Activated T-helper 17 cell treated with anti-CD3 and anti-CD28 coated beads, Interleukin-2, amount 50 U/mL, for 72 hours (primary cell): ENCODE measurements around the gene OLIG1. TPM values are rescaled to one million over a fixed set of nuclear protein-coding genes. Genes with fewer than 3 reads are reported as not detected.
A peak's percentile ranks its signal among the peaks of the same experiment; 100 is the strongest.

ENCODE experiments used
- ATAC-seq: fragments of 150-1000 bp; cut with Tn5 transposase; replicated peaks from 2 replicates; pipeline ENCODE4 v1.10.0; 2021; ENCODE audit warnings: mild to moderate bottlenecking, moderate library complexity
- H3K27ac Mint-ChIP-seq: one replicate; pipeline ENCODE4 v1.8.0; 2022; ENCODE audit warnings: mixed read lengths
- H3K27me3 Mint-ChIP-seq: one replicate; pipeline ENCODE4 v1.8.0; 2022; ENCODE audit warnings: mixed read lengths
- H3K36me3 Mint-ChIP-seq: one replicate; pipeline ENCODE4 v1.8.0; 2022; ENCODE audit warnings: low read depth, mild to moderate bottlenecking, mixed read lengths
- H3K4me1 Mint-ChIP-seq: one replicate; pipeline ENCODE4 v1.8.0; 2022; ENCODE audit warnings: mixed read lengths
- H3K4me3 Mint-ChIP-seq: one replicate; pipeline ENCODE4 v1.8.0; 2022; ENCODE audit warnings: mild to moderate bottlenecking, mixed read lengths
- H3K9me3 Mint-ChIP-seq: one replicate; pipeline ENCODE4 v1.8.0; 2022; ENCODE audit warnings: mixed read lengths
- total RNA-seq, 2 donors: library from RNA; stranded (reverse); gene quantifications; one replicate each; pipeline ENCODE4 v1.2.3, GENCODE V29; 2022

Gene OLIG1
- total RNA-seq, 2 donors from 2014 or later = not detected

DNA sequence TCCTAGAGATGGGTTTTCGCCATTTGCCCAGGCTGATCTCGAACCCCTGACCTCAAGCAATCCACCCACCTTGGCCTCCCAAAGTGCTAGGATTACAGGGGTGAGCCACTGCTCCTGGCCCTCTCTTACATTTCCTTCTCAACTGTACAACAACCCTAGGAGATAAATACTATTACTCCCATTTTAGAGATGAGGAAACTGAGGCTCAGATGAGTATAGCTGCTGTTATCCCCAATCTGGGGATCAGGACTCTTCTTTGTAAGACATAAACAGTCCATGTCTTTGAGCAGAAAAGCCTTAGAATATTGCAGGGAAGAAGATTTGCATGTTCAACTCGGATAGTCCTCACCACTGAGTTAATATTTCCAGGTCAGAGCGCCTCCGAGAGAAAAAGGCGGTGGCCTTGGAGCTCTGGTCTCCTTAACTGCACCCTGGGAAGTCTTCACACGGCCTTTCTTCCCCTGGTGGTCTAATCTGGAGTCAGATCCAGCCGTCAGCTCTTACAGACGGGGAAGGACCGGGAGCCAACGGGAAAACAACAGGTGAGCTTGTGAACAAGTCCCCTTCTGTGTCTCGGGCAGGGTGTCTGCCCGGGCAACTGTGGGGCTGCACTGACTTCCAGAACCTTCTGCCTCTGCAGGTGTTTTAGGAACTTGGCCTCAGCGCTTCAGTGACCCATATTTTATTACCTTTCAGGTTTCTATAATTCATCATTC, 5.9 kb upstream of the OLIG1 start:
- no peaks in the 10 kb centered on the region for H3K36me3 Mint-ChIP-seq
- H3K9me3 Mint-ChIP-seq = no peaks in the 10 kb centered on the region
- H3K4me3 Mint-ChIP-seq = no peak overlapping the region
- ATAC-seq = no peak
- H3K27ac Mint-ChIP-seq = no peak overlapping the region
- peaks cover 47% of the 10 kb centered on the region for H3K27me3 Mint-ChIP-seq
- no peaks in the 10 kb centered on the region for H3K4me1 Mint-ChIP-seq

DNA sequence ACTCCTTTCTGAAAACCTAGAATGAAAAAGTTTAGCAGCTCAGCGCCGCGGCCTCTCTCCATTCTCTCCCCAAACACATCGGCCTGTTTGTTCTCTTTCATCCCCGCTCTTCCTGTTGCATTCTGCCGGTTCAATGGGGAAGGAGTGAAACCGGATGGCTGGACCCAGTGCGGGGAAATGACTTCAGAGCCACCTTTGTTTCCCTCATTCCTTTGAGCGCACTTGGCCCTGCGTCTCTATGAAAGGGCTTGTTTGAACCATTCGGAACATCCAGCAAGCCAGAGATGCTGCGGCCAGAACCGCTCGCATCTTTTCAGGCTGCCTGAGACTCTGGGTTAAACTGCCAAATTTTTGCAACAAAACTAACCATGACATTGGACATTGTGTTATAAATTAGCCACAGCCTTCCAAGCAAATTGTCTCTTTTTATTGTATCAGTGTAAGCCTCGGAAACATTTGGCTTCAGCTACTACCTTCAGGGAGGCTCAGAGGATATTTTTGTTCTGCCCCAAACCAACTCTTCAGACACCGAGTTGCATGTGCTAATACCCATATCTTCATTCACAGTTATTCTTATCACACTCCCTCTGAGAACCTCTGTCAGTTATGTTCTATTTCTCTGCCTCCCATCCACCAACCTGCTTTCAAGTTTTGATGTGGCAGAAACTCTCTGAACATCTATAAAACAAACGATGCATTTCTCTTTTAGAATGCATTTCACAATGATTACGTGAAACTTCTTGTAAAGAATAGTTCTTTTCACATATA, 5.1 kb upstream of the OLIG1 start:
- no peaks in the 10 kb centered on the region for H3K9me3 Mint-ChIP-seq
- H3K4me3 Mint-ChIP-seq = no peak overlapping the region
- no peak for ATAC-seq
- no peaks in the 10 kb centered on the region for H3K36me3 Mint-ChIP-seq
- H3K27me3 Mint-ChIP-seq = peaks cover 53% of the 10 kb centered on the region
- H3K27ac Mint-ChIP-seq = no peak overlapping the region
- no peaks in the 10 kb centered on the region for H3K4me1 Mint-ChIP-seq

DNA sequence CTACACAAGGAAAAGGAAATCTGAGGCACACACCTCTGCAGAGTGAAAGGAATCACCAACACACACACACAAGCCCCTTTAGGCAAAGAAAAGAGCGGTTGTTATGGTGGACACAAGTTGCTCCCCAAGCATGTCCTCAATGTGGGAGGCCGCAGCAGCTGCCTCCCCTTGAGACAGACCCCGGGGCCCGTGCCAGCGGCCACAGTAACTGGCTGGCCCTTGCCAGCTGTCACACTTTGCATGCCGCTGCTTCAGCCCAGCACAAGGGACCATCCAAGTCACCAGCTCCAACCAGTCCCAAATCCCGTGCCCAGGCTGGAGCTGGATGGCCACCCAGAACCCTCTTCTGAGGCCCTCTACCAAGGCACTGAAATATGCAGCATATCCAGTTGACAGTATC, 2.9 kb upstream of the OLIG1 start:
- H3K27me3 Mint-ChIP-seq = peaks cover 54% of the 10 kb centered on the region
- no peak overlapping the region for H3K4me3 Mint-ChIP-seq
- H3K4me1 Mint-ChIP-seq = no peaks in the 10 kb centered on the region
- no peaks in the 10 kb centered on the region for H3K36me3 Mint-ChIP-seq
- no peaks in the 10 kb centered on the region for H3K9me3 Mint-ChIP-seq
- ATAC-seq = no peak
- H3K27ac Mint-ChIP-seq = no peak overlapping the region

DNA sequence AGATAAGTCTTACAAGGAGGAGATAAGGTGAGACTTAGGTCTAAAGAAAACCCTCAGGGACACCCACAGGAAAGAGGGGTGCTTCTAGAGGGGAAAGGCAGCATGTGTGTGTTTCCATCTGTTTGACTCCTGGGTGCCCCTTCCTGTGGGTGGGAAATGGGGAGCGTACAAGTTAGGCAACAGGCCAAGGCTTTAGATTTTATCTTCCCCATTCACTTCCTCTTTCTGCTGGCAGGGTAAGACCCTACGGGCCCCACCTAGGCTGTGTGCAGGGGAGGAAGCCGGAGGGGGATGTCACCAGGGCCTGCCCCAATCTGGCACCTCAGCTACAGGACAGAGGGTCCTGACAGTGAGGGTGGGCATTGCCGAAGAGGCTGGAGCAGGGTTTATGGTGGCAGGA, 2.5 kb upstream of the OLIG1 start:
- no peak overlapping the region for H3K27ac Mint-ChIP-seq
- no peak for ATAC-seq

DNA sequence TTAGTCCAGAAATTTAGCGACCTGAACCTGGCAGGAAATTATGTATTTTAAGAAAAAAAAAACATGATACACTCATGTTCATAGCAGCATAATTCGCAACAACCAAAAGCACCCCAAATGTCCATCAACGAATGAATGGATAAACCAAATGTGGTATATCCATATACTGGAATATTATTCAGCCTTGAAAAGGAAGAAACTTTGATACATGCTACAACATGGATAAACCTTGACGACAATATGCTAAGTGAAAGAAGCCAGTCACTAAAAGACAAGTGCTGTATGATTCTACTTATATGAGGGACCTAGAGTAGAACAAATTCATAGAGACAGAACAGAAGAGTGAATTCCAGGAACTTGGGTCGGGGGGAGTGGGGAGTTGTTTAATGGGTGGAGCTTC, 698 bp upstream of the OLIG1 start:
- ATAC-seq = no peak
- peak overlapping the region; percentile 50 for H3K4me3 Mint-ChIP-seq
- no peak overlapping the region for H3K27ac Mint-ChIP-seq
- H3K4me1 Mint-ChIP-seq = no peaks in the 10 kb centered on the region
- H3K9me3 Mint-ChIP-seq = no peaks in the 10 kb centered on the region
- no peaks in the 10 kb centered on the region for H3K36me3 Mint-ChIP-seq
- peaks cover 65% of the 10 kb centered on the region for H3K27me3 Mint-ChIP-seq

More for the DNA sequence above, 2.5 kb upstream of the OLIG1 start:
- Mint-ChIP-seq H3K4me3 (no peak overlapping the region), H3K27me3 (peaks cover 58% of the 10 kb centered on the region), H3K4me1 (no peaks in the 10 kb centered on the region), H3K36me3 (no peaks in the 10 kb centered on the region), H3K9me3 (no peaks in the 10 kb centered on the region)

DNA sequence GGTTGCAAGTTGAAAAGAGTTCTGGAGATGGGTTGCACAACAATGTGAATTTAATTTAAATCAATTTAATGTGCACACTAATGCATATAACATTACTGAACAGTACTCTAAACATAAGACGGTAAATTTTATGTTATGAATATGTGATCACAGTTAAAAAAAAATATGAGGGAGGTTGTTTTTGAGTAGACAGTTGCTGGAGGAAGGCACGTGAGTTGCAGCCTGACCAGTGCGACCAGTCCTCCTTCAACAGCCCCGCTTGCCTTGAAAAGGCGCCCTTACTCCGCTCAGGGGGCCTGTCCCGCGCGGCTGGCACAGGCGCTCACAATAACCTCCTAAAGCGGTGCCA, 322 bp upstream of the OLIG1 start:
- ATAC-seq = no peak
- no peak overlapping the region for H3K27ac Mint-ChIP-seq
- no peaks in the 10 kb centered on the region for H3K9me3 Mint-ChIP-seq
- H3K4me3 Mint-ChIP-seq = peak overlapping the region; percentile 50
- H3K27me3 Mint-ChIP-seq = peaks cover 64% of the 10 kb centered on the region
- H3K36me3 Mint-ChIP-seq = no peaks in the 10 kb centered on the region
- no peaks in the 10 kb centered on the region for H3K4me1 Mint-ChIP-seq

DNA sequence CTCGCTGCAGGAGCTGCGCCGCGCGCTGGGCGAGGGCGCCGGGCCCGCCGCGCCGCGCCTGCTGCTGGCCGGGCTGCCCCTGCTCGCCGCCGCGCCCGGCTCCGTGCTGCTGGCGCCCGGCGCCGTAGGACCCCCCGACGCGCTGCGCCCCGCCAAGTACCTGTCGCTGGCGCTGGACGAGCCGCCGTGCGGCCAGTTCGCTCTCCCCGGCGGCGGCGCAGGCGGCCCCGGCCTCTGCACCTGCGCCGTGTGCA, 730 bp downstream of the OLIG1 start:
- H3K4me3 Mint-ChIP-seq = peak overlapping the region; percentile 69
- ATAC-seq = peak; percentile 29
- no peak overlapping the region for H3K27ac Mint-ChIP-seq
- peaks cover 60% of the 10 kb centered on the region for H3K27me3 Mint-ChIP-seq
- no peaks in the 10 kb centered on the region for H3K9me3 Mint-ChIP-seq
- H3K4me1 Mint-ChIP-seq = no peaks in the 10 kb centered on the region
- no peaks in the 10 kb centered on the region for H3K36me3 Mint-ChIP-seq

DNA sequence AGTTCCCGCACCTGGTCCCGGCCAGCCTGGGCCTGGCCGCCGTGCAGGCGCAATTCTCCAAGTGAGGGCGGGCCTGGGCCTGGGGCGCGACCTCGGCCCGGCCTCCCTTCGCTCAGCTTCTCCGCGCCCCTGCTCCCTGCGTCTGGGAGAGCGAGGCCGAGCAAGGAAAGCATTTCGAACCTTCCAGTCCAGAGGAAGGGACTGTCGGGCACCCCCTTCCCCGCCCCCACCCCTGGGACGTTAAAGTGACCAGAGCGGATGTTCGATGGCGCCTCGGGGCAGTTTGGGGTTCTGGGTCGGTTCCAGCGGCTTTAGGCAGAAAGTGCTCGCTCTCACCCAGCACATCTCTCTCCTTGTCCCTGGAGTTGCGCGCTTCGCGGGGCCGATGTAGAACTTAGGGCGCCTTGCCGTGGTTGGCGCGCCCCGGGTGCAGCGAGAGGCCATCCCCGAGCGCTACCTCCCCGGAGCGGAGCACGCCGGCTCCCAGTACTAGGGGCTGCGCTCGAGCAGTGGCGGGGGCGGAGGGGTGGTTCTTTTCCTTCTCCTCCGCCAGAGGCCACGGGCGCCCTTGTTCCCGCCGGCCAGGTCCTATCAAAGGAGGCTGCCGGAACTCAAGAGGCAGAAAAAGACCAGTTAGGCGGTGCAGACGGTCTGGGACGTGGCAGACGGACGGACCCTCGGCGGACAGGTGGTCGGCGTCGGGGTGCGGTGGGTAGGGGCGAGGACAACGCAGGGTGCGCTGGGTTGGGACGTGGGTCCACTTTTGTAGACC, 1.2 kb downstream of the OLIG1 start:
- Mint-ChIP-seq H3K4me1 (no peaks in the 10 kb centered on the region), H3K27me3 (peaks cover 56% of the 10 kb centered on the region), H3K4me3 (peak overlapping the region; percentile 69), H3K9me3 (no peaks in the 10 kb centered on the region), H3K36me3 (no peaks in the 10 kb centered on the region), H3K27ac (no peak overlapping the region)
- ATAC-seq = no peak

DNA sequence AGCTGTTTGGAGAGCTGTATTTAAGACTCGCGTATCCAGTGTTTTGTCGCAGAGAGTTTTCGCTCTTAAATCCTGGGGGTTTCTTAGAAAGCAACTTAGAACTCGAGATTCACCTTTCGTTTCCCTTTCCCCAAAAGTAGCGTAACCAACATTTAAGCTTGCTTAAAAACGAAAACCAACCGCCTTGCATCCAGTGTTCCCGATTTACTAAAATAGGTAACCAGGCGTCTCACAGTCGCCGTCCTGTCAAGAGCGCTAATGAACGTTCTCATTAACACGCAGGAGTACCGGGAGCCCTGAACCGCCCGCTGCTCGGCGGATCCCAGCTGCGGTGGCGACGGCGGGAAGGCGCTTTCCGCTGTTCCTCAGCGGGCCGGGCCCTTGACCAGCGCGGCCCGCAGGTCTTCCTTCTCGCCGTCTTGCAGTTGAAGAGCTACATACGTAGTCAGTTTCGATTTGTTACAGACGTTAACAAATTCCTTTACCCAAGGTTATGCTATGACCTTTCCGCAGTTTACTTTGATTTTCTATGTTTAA, 1.9 kb downstream of the OLIG1 start:
- Mint-ChIP-seq H3K9me3 (no peaks in the 10 kb centered on the region), H3K36me3 (no peaks in the 10 kb centered on the region)

DNA sequence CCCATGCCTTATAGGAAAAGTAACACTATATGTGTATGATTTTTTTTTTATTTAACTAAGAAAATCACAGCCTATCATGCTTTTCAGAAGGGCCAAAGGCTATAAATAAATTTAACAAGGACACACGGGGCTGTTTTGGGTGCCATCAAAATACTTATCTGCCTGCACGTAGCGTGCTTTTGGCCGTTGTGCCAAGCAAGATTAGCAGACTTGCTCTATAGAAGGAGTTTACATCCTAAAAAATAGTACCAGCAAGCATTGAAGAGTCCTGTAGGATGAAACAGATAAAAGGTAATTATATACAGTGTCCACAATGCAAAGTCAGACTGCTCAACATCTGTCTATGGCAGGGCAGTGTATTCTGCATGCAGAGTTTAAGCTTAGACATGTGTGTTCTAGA, 3.7 kb downstream of the OLIG1 start:
- H3K4me3 Mint-ChIP-seq = no peak overlapping the region
- no peaks in the 10 kb centered on the region for H3K9me3 Mint-ChIP-seq
- no peaks in the 10 kb centered on the region for H3K36me3 Mint-ChIP-seq
- peaks cover 39% of the 10 kb centered on the region for H3K27me3 Mint-ChIP-seq
- H3K4me1 Mint-ChIP-seq = no peaks in the 10 kb centered on the region
- ATAC-seq = no peak
- H3K27ac Mint-ChIP-seq = no peak overlapping the region

More for the DNA sequence above, 1.9 kb downstream of the OLIG1 start:
- no peak overlapping the region for H3K27ac Mint-ChIP-seq
- peaks cover 49% of the 10 kb centered on the region for H3K27me3 Mint-ChIP-seq
- no peaks in the 10 kb centered on the region for H3K4me1 Mint-ChIP-seq
- H3K4me3 Mint-ChIP-seq = peak overlapping the region; percentile 69
- ATAC-seq = no peak

DNA sequence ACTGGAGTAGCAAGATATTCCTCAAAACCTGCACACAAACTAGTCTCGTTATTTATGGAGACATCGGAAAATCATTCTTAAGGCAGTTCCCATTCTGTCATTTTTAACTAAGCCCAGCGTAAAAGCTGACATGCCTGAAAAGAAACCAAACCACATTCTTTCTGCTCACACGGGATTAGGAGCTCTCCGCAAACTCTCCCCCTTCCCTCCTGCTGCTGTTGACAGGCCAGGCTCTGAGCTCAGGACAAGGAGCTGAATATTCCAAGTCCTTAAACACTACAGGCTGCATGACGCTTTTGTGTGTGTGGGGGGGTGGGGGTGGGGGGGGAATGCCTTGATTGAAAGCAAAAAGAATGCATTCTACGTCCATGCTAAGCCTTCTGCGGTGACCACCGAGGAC, 5.2 kb downstream of the OLIG1 start:
- Mint-ChIP-seq H3K27me3 (peaks cover 32% of the 10 kb centered on the region), H3K36me3 (no peaks in the 10 kb centered on the region), H3K4me1 (no peaks in the 10 kb centered on the region)

DNA sequence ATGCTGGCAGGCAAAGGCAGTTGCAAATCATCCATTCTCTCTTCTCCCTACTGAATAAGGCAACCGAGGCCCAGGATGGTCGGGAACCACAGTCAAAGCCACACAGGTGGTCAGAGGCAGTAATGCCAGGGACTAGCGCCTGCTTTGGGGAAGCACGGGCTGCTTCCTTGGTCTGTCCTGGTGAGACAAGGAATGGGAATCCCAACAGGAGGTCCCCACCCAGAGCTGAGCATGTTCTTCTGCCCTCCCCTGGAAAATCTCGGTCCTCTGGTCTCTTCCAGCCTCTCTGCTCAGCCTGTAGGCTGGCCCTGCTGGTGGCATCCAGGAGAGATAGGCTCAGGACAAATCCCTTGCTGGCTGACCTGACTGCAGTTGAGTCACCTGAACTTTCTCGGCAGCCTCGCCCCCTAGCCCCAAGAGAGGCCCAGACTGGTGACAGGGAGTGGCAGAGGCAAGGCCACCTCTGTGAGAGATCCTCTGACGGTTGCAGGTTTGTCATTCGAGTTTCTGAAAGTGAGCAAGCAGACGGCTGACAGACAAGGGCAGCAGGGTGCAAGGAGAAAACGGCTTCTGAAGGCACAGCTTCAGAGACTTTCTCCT, 5.8 kb downstream of the OLIG1 start:
- Mint-ChIP-seq H3K4me3 (no peak overlapping the region), H3K27ac (no peak overlapping the region), H3K9me3 (no peaks in the 10 kb centered on the region), H3K27me3 (peaks cover 32% of the 10 kb centered on the region), H3K36me3 (no peaks in the 10 kb centered on the region), H3K4me1 (no peaks in the 10 kb centered on the region)
- no peak for ATAC-seq

More for the DNA sequence above, 5.2 kb downstream of the OLIG1 start:
- Mint-ChIP-seq H3K9me3 (no peaks in the 10 kb centered on the region), H3K4me3 (no peak overlapping the region), H3K27ac (no peak overlapping the region)
- no peak for ATAC-seq

DNA sequence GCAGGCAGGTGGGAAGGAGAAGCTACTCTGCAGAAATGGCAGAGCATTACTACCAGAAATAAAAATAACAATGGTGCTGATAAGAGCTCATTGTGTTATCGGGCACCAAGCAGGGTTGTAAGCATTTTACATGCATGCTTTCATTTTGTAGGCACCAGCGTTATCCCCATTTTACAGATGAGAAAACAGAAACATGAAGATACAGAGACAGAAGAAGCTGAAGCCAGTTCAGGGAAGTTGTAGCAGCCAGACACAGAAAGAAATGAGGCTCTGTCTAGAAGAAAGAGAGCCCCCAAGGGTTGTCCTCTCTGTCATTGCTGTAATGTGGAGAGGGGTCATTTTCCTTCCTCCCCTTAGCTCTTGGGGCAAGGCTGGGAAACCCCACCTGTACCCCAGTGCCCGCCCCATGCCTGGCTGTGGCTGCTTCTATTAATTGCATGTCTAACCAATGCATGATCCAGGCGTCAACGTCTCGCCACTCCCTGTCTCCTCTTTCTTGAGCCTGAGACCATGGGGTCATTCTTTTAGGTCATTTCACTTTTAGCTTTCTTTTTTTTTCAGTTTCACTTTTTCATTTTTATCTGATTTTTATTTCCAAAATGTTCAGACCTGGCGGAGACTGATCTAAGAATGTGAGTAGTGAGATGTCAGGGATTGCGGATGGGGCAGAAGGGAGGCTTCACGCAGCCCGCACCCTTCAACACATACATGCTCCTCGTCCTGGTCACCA, 6.8 kb downstream of the OLIG1 start:
- no peaks in the 10 kb centered on the region for H3K9me3 Mint-ChIP-seq
- no peak for ATAC-seq
- peaks cover 26% of the 10 kb centered on the region for H3K27me3 Mint-ChIP-seq
- H3K4me1 Mint-ChIP-seq = no peaks in the 10 kb centered on the region
- H3K4me3 Mint-ChIP-seq = no peak overlapping the region
- no peaks in the 10 kb centered on the region for H3K36me3 Mint-ChIP-seq
- H3K27ac Mint-ChIP-seq = no peak overlapping the region
